ENCODE measurements around the gene NKX2-2. TPM values are rescaled to one million over a fixed set of nuclear protein-coding genes. Genes with fewer than 3 reads are reported as not detected.

Gene NKX2-2
- total RNA-seq, 4 donors from 2014 or later, result 1.7 to 3.9 (median 2.9) TPM

- peaks cover 0 to 71% (median 19%) of the 10 kb centered on the region in 4 donors for H3K4me1 ChIP-seq
- H3K4me3 ChIP-seq, result peak overlapping the region in 2 of 4 donors; percentile 38 to 46
Observed at GRCh38 chr20:21509597-21510371, 4.1 kb downstream of the NKX2-2 start.

GRCh38 chr20:21509079-21509596 is 4.7 kb downstream of the NKX2-2 start:
- Histone ChIP-seq H3K4me1 (peaks cover 0 to 65% (median 19%) of the 10 kb centered on the region in 4 donors), H3K9me3 (peaks cover 0 to 4% (median 0%) of the 10 kb centered on the region in 4 donors), H3K27me3 (peaks cover 0 to 71% of the 10 kb centered on the region in 2 donors), H3K27ac (no peak overlapping the region), H3K36me3 (no peaks in the 10 kb centered on the region), H3K4me3 (no peak overlapping the region)
- no peak for TF ChIP-seq CTCF (IDR thresholded peaks at IDR 0.05)
- TF ChIP-seq POLR2A (IDR thresholded peaks at IDR 0.05), result no peak
- DNase-seq, result no peak

More at GRCh38 chr20:21509597-21510371, 4.1 kb downstream of the NKX2-2 start:
- Histone ChIP-seq H3K36me3 (no peaks in the 10 kb centered on the region), H3K9me3 (peaks cover 0 to 4% (median 0%) of the 10 kb centered on the region in 4 donors), H3K27ac (no peak overlapping the region), H3K27me3 (peaks cover 0 to 77% of the 10 kb centered on the region in 2 donors)
- no peak for TF ChIP-seq CTCF (IDR thresholded peaks at IDR 0.05)
- no peak for TF ChIP-seq POLR2A (IDR thresholded peaks at IDR 0.05)
- no peak for DNase-seq

GRCh38 chr20:21508230-21509078 is 5.4 kb downstream of the NKX2-2 start:
- no peak for DNase-seq
- H3K9me3 ChIP-seq, result peaks cover 0 to 4% (median 0%) of the 10 kb centered on the region in 4 donors
- TF ChIP-seq POLR2A (IDR thresholded peaks at IDR 0.05) (no peak), CTCF (IDR thresholded peaks at IDR 0.05) (no peak)
- no peaks in the 10 kb centered on the region for H3K36me3 ChIP-seq
- no peak overlapping the region for H3K27ac ChIP-seq
- H3K4me1 ChIP-seq, result peaks cover 0 to 58% (median 19%) of the 10 kb centered on the region in 4 donors
- H3K27me3 ChIP-seq, result peaks cover 0 to 66% of the 10 kb centered on the region in 2 donors
- no peak overlapping the region for H3K4me3 ChIP-seq

GRCh38 chr20:21507400-21508229 is 6.2 kb downstream of the NKX2-2 start:
- no peak for TF ChIP-seq CTCF (IDR thresholded peaks at IDR 0.05)
- no peak for TF ChIP-seq POLR2A (IDR thresholded peaks at IDR 0.05)
- no peak for DNase-seq
- Histone ChIP-seq H3K4me1 (peaks cover 0 to 50% (median 18%) of the 10 kb centered on the region in 4 donors), H3K27ac (no peak overlapping the region), H3K4me3 (no peak overlapping the region), H3K27me3 (peaks cover 0 to 58% of the 10 kb centered on the region in 2 donors), H3K9me3 (no peaks in the 10 kb centered on the region), H3K36me3 (no peaks in the 10 kb centered on the region)
